Ascending aorta (tissue), 2 donors: ENCODE measurements around the gene RHOB. TPM values are rescaled to one million over a fixed set of nuclear protein-coding genes. Genes with fewer than 3 reads are reported as not detected.

ENCODE experiments used
- DNase-seq, 2 donors: peaks; one replicate each; pipeline ENCODE4 v3.0.0-alpha.2; 2019; ENCODE audit warnings: low spot score in 2 of 2
- H3K27ac ChIP-seq, 2 donors: fragments of 200-600 bp; sonication (generic); one replicate each; pipeline ENCODE4 v1.5.1; 2016 to 2017; ENCODE audit warnings: mild to moderate bottlenecking in 1 of 2
- H3K27me3 ChIP-seq: fragments of 200-600 bp; sonication (generic); one replicate; pipeline ENCODE4 v1.5.1; 2017
- H3K36me3 ChIP-seq, 2 donors: fragments of 200-600 bp; sonication (generic); one replicate each; pipeline ENCODE4 v1.5.1; 2016
- H3K4me1 ChIP-seq, 2 donors: fragments of 200-600 bp; sonication (generic); one replicate each; pipeline ENCODE4 v1.5.1; 2016 to 2017; ENCODE audit warnings: mild to moderate bottlenecking in 1 of 2
- H3K4me3 ChIP-seq, 2 donors: fragments of 200-600 bp; sonication (generic); one replicate each; pipeline ENCODE4 v1.5.1; 2016 to 2017; ENCODE audit warnings: mild to moderate bottlenecking in 1 of 2
- H3K9me3 ChIP-seq, 2 donors: fragments of 200-600 bp; sonication (generic); one replicate each; pipeline ENCODE4 v1.5.1; 2016
- intact Hi-C: fragments of 100-400 bp; cut with DNase I; formaldehyde crosslinking; loops from one replicate; pipeline ENCODE4 v1.15.1; 2023
- total RNA-seq: library from RNA; depleted of rRNA; stranded (reverse); fragments of >200 nt; gene quantifications from one replicate; pipeline ENCODE4 v1.1.0, GENCODE V29; 2016
- TF ChIP-seq, protein P1 (sequence below), 3 experiments: fragments of 200-600 bp in 2 of 3; fragments of 450-650 bp in 1 of 3; sonication (generic) in 2 of 3; IDR thresholded peaks; one replicate each; pipeline ENCODE4 v1.5.1; 2016 to 2019; ENCODE audit warnings: antibody characterized with exemption in 3 of 3, mild to moderate bottlenecking in 1 of 3, moderate library complexity in 1 of 3

Gene RHOB
- total RNA-seq, 1 donor from 2014 or later, result 3,143 TPM

DNA sequence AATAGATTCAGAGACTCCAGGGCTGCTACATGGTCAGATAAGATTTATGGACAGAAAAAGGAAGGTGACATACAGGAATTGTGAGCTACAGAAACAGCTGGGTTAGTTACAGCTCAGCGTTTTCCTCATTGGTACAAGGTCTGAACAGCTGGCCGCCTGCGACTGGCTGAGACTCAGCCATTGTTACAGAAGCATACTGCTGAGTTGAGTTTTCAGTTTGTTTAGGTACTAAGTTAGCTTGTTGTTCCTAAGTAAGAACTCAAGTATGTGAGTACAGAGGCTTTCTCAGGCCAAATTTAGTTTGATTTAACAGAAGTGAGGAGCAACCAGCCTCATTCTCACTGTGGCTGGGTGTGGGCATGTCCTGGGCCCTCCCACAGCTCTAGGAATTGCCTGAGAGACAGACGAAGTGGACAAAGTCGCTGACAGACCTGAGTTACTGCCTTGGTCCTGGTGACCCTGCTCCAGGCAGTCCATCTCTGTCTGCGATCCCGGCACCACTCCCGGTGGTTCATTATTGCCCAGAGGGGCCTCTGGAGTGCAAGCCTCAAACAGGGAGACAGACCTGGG lies 27.8 kb upstream of the RHOB start:
- DNase-seq, result peak in 1 of 2 donors; percentile 76
- H3K4me3 ChIP-seq, result peak overlapping the region in 1 of 2 donors; percentile 32
- peaks cover 16 to 29% of the 10 kb centered on the region in 2 donors for H3K4me1 ChIP-seq
- H3K9me3 ChIP-seq, result no peaks in the 10 kb centered on the region
- peak overlapping the region; percentile 60 to 73 for H3K27ac ChIP-seq
- intact Hi-C loops, result no loop called here
- TF ChIP-seq, protein P1, sequence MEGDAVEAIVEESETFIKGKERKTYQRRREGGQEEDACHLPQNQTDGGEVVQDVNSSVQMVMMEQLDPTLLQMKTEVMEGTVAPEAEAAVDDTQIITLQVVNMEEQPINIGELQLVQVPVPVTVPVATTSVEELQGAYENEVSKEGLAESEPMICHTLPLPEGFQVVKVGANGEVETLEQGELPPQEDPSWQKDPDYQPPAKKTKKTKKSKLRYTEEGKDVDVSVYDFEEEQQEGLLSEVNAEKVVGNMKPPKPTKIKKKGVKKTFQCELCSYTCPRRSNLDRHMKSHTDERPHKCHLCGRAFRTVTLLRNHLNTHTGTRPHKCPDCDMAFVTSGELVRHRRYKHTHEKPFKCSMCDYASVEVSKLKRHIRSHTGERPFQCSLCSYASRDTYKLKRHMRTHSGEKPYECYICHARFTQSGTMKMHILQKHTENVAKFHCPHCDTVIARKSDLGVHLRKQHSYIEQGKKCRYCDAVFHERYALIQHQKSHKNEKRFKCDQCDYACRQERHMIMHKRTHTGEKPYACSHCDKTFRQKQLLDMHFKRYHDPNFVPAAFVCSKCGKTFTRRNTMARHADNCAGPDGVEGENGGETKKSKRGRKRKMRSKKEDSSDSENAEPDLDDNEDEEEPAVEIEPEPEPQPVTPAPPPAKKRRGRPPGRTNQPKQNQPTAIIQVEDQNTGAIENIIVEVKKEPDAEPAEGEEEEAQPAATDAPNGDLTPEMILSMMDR (IDR thresholded peaks at IDR 0.05), result no peak
- no peaks in the 10 kb centered on the region for H3K36me3 ChIP-seq
- H3K27me3 ChIP-seq, result no peaks in the 10 kb centered on the region

DNA sequence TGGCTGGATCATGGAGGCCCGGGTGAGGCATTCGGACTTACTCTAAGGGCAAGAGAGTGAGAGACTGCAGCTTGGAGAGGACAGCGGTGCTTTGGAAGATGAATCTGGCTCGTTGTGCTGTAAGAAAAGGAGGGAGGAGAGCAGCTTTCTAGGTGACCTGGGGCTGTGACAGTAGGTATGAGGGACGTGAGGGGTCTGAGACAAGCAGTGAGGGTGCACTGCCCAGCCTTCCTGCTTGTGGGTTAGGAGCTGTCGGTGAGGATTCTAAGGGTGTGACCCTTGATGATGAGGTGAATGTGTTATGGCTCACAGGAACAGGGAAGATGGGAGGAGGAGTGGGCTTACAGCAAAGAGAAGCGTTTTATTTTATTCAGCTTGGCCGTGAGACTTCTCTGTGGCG lies 27.1 kb upstream of the RHOB start:
- Histone ChIP-seq H3K4me1 (peaks cover 16 to 29% of the 10 kb centered on the region in 2 donors), H3K27ac (peak overlapping the region; percentile 60 to 73), H3K9me3 (no peaks in the 10 kb centered on the region), H3K4me3 (no peak overlapping the region), H3K36me3 (no peaks in the 10 kb centered on the region), H3K27me3 (no peaks in the 10 kb centered on the region)
- DNase-seq, result peak in 1 of 2 donors; percentile 63
- intact Hi-C loops, result no loop called here
- TF ChIP-seq, protein P1 (IDR thresholded peaks at IDR 0.05), result no peak

DNA sequence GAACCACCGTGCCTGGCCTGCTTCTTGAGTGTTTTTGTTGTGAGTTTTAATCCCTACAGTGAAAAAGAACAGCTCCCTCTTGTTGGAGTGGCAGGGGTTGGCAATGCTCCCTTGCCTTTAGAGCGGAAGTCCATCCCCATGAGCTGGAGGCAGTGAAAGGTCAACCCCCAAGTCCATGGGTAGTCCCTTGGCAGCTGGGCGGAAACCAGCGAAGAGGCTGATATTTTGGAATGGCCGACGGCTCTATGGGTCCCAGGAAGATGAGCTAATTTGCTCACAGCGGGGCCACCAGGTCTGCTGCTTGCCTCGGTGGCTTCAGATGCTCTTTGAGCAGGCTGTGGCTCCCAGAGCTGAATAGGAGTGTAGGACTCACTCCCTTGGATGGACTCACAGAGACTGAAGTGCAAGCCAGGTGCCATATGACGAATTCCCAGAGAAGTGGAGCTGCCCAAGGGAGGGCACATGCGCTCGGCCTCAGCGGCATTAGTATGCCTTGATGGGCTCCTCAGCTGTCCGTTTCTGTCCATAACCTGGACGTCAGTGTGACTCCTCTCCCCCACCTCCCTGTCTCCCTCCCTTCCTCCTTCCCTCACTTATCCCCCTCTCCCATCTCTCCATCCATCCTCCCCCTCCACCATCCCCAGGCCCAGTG lies 25.4 kb upstream of the RHOB start:
- Histone ChIP-seq H3K4me3 (no peak overlapping the region), H3K27ac (peak overlapping the region; percentile 61 to 65), H3K27me3 (no peaks in the 10 kb centered on the region), H3K4me1 (peaks cover 16 to 29% of the 10 kb centered on the region in 2 donors), H3K9me3 (no peaks in the 10 kb centered on the region), H3K36me3 (no peaks in the 10 kb centered on the region)
- peak in 1 of 2 donors; percentile 63 for DNase-seq
- TF ChIP-seq, protein P1 (IDR thresholded peaks at IDR 0.05), result no peak
- intact Hi-C loops, result no loop called here

DNA sequence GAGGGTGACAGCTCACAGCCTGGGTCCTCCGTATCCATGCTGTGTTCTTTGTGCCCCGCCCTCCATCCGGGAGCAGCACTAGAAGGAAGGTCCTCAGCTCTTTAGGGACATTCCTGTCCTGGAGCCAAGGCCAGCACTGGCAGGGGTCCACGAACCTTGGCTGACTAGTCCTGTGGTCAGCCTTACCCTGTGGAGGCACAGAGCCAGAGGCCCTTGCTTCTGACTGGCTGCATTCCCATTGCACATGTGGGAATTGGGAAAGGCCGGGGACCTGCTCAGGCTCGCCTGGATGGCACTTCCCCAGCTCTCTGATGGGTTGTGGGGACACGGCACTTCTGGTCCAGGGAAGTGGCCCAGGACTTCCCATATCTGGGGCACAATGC lies 24.9 kb upstream of the RHOB start:
- no peaks in the 10 kb centered on the region for H3K27me3 ChIP-seq
- intact Hi-C loops, result loop anchor here (1.0 to 2.0 kb wide), 2 partner anchors 16 to 71 kb away; partner anchors contain the start of gene PUM2
- H3K36me3 ChIP-seq, result no peaks in the 10 kb centered on the region
- peak; percentile 88 to 99 for DNase-seq
- H3K4me1 ChIP-seq, result peaks cover 16 to 29% of the 10 kb centered on the region in 2 donors
- no peaks in the 10 kb centered on the region for H3K9me3 ChIP-seq
- no peak overlapping the region for H3K4me3 ChIP-seq
- peak overlapping the region; percentile 65 to 78 for H3K27ac ChIP-seq
- TF ChIP-seq, protein P1 (IDR thresholded peaks at IDR 0.05), result no peak

DNA sequence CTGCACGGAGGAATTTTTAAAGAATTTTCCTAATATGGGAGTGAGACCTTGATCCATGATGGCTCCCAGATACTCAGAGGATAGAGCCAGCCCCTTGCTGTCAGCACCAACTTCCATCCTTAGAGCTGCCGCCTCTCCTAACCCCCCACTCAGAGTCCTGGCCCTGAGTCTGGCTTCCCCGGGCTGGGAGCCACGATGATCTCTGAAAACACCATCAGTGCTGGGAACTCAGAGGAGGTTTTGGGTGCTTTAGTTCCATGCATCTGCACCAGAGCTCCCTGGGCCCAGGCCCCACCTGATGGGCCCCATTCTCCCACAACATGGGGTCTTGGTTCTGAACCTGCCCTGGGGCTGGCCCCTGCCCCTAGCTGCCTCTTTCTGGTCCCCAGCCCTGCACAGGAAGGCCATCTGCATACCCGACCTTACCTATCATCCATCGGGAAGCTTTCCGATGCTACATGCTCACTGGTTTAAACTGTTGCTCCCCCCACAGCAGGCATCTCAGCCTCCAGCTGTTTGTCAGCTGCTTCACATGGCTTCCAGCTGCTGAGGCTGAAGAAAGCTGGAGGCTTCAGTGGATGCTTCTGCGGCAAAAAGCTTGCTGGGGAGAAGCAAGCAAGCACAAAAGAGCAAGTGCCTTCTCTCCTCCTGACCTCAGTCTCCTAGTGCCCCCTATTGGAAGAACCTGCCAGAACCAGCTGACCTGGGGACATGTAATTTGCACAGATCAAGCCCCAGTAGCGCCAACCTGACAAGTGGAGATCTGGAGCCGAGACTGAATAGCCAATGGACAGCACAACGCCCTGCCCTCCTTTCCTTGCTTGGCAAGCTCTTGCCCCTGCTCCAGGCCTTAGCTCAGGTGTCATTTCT lies 24.2 kb upstream of the RHOB start:
- intact Hi-C loops, result loop anchor here (1.0 to 2.0 kb wide), 2 partner anchors 16 to 72 kb away; partner anchors contain the start of gene PUM2
- Histone ChIP-seq H3K4me1 (peaks cover 16 to 29% of the 10 kb centered on the region in 2 donors), H3K9me3 (no peaks in the 10 kb centered on the region), H3K27me3 (no peaks in the 10 kb centered on the region), H3K36me3 (no peaks in the 10 kb centered on the region), H3K4me3 (no peak overlapping the region), H3K27ac (peak overlapping the region; percentile 65 to 78)
- peak in 1 of 2 donors; percentile 61 for DNase-seq
- TF ChIP-seq, protein P1 (IDR thresholded peaks at IDR 0.05), result peak in 1 of 3 experiments; percentile 13
